Colonic mucosa (tissue), 4 donors: ENCODE results near the gene VMA21. TPM values are rescaled to one million over a fixed set of nuclear protein-coding genes. Genes with fewer than 3 reads are reported as not detected.

ENCODE experiments used
- DNase-seq: peaks from one replicate; pipeline ENCODE4 v3.0.0-alpha.2; 2020
- H3K27ac ChIP-seq: fragments of 200-600 bp; one replicate; pipeline ENCODE4 v1.8.0; 2021
- H3K27me3 ChIP-seq: fragments of 200-600 bp; one replicate; pipeline ENCODE4 v1.8.0; 2021
- H3K36me3 ChIP-seq: fragments of 200-600 bp; one replicate; pipeline ENCODE4 v1.8.0; 2021
- H3K4me1 ChIP-seq: fragments of 200-600 bp; one replicate; pipeline ENCODE4 v1.8.0; 2021; ENCODE audit warnings: mild to moderate bottlenecking
- H3K4me3 ChIP-seq: fragments of 200-600 bp; one replicate; pipeline ENCODE4 v1.8.0; 2021
- H3K9ac ChIP-seq, 2 donors: one replicate each; pipeline ENCODE4 v1.7.0; 2013; ENCODE audit warnings: control low read depth in 2 of 2, low read depth in 2 of 2, low read length in 2 of 2
- H3K9me3 ChIP-seq: fragments of 200-600 bp; one replicate; pipeline ENCODE4 v1.8.0; 2021
- CTCF ChIP-seq: fragments of 200-600 bp; IDR thresholded peaks from one replicate; pipeline ENCODE4 v1.8.0; 2022; ENCODE audit warnings: antibody characterized with exemption, mild to moderate bottlenecking
- intact Hi-C: fragments of 100-400 bp; cut with DNase I; formaldehyde crosslinking; loops from one replicate; pipeline ENCODE4 v1.14.1; 2022
- total RNA-seq, 2 donors: library from RNA; stranded (reverse); fragmentation: NEBNext Ultra II Directional in 1 of 2; extraction: Animal tissue kit (Norgen Biotek cat#: 25700) in 1 of 2; gene quantifications; one replicate each; pipeline ENCODE4 v1.2.1, GENCODE V29; 2021
- donor health status: healthy.
- donor health status: DM: no; HTN: no; CAD: no.
- donor health status: DM: no; HTN: no; CAD: no.

The VMA21 gene
- total RNA-seq, 2 donors from 2014 or later: 15.1 to 20.6 TPM

GRCh38 chrX:151419782-151420181 is 22.8 kb downstream of the VMA21 start:
- H3K9ac ChIP-seq: no peak overlapping the region
- H3K27me3 ChIP-seq: no peaks in the 10 kb centered on the region
- no peaks in the 10 kb centered on the region for H3K9me3 ChIP-seq
- no peak for TF ChIP-seq CTCF
- H3K4me3 ChIP-seq: no peak overlapping the region
- intact Hi-C loops: no loop called here
- no peak overlapping the region for H3K27ac ChIP-seq
- no peaks in the 10 kb centered on the region for H3K36me3 ChIP-seq
- no peaks in the 10 kb centered on the region for H3K4me1 ChIP-seq
- no peak for DNase-seq

- no peak overlapping the region for H3K27ac ChIP-seq
- no peak overlapping the region for H3K4me3 ChIP-seq
- no peaks in the 10 kb centered on the region for H3K36me3 ChIP-seq
- H3K9ac ChIP-seq: no peak overlapping the region
- DNase-seq: no peak
- no peaks in the 10 kb centered on the region for H3K27me3 ChIP-seq
- no peaks in the 10 kb centered on the region for H3K4me1 ChIP-seq
- no peak for TF ChIP-seq CTCF
- H3K9me3 ChIP-seq: no peaks in the 10 kb centered on the region
- intact Hi-C loops: no loop called here
Observed at GRCh38 chrX:151424505-151424904, 27.5 kb downstream of the VMA21 start.

- H3K4me1 ChIP-seq: no peaks in the 10 kb centered on the region
- DNase-seq: no peak
- no peaks in the 10 kb centered on the region for H3K9me3 ChIP-seq
- no peak overlapping the region for H3K27ac ChIP-seq
- no peaks in the 10 kb centered on the region for H3K27me3 ChIP-seq
- intact Hi-C loops: no loop called here
- no peak overlapping the region for H3K9ac ChIP-seq
- H3K36me3 ChIP-seq: no peaks in the 10 kb centered on the region
- no peak overlapping the region for H3K4me3 ChIP-seq
- no peak for TF ChIP-seq CTCF
Observed at GRCh38 chrX:151448509-151448908, 51.5 kb downstream of the VMA21 start.

- no peak for DNase-seq
- H3K4me1 ChIP-seq: no peaks in the 10 kb centered on the region
- no peak overlapping the region for H3K9ac ChIP-seq
- no peaks in the 10 kb centered on the region for H3K36me3 ChIP-seq
- no peaks in the 10 kb centered on the region for H3K9me3 ChIP-seq
- intact Hi-C loops: no loop called here
- TF ChIP-seq CTCF: no peak
- H3K4me3 ChIP-seq: no peak overlapping the region
- no peaks in the 10 kb centered on the region for H3K27me3 ChIP-seq
- H3K27ac ChIP-seq: no peak overlapping the region
Observed at GRCh38 chrX:151458824-151459223, 61.8 kb downstream of the VMA21 start.

Other genes with a start within 250 kb of the VMA21 start
- gene GPR50, start 220.6 kb upstream of the VMA21 start, total RNA-seq: not detected
- gene PASD1, start 166.5 kb downstream of the VMA21 start, total RNA-seq: not detected